HCT116 (cell line): Measurements from ENCODE around the gene STH. TPM values are rescaled to one million over a fixed set of nuclear protein-coding genes. Genes with fewer than 3 reads are reported as not detected.

Experiments used
- ATAC-seq: fragments of 200-7000 bp; cut with Tn5 transposase; 2 replicates; pipeline ENCODE4 v1.9.1; 2020; ENCODE audit warnings: mild to moderate bottlenecking, moderate library complexity
- BruUV-seq: library from RNA; stranded (reverse); fragments of 400-500 nt; replicated peaks from 2 replicates; lab custom pipeline; 2021; lab: Mats Ljungman, UMichigan
- CTCF ChIA-PET: fragments of 300-600 bp; sonication (Branson Sonifier 250); formaldehyde crosslinking; loops from one replicate; lab custom pipeline; 2021; ENCODE audit warnings: antibody characterized with exemption; lab: Charles Lee
- POLR2A ChIA-PET: fragments of 300-600, 350-600 bp; sonication (Branson Sonifier 250); formaldehyde crosslinking; loops from one replicate; lab custom pipeline; 2021; ENCODE audit warnings: antibody characterized with exemption; lab: Charles Lee
- RAD21 ChIA-PET, 2 experiments: fragments of 300-600 bp; sonication (Branson Sonifier 250); formaldehyde crosslinking; loops; one replicate each; lab custom pipeline; 2023; ENCODE audit warnings: low total read pairs in 2 of 2; ENCODE audit not compliant: uncharacterized antibody in 2 of 2, unreplicated experiment in 2 of 2, low non-redundant PET in 1 of 2; lab: Charles Lee
- DNase-seq: peaks from one replicate; pipeline ENCODE4 v3.0.0-alpha.2; 2010; ENCODE audit warnings: low read depth, low spot score
- H2AFZ ChIP-seq: fragments of 200-600 bp; shearing (Covaris generic), sonication (generic); 2 replicates; pipeline ENCODE4 v1.6.1; 2017; ENCODE audit warnings: low read depth, mixed run types, mixed read lengths, antibody characterized with exemption, low read length; ENCODE audit not compliant: poor library complexity, severe bottlenecking
- H3K27ac ChIP-seq: 2 replicates; pipeline ENCODE4 v1.5.1; 2012; ENCODE audit warnings: low read depth, low read length
- H3K27me3 ChIP-seq: fragments of 200-600 bp; sonication (generic); 2 replicates; pipeline ENCODE4 v1.6.1; 2016; ENCODE audit warnings: mixed run types, low read length, mixed read lengths; ENCODE audit not compliant: insufficient read depth
- H3K36me3 ChIP-seq, 2 experiments: fragments of 200-500 bp in 1 of 2; fragments of 200-600 bp in 1 of 2; sonication (Bioruptor generic) in 1 of 2; sonication (generic) in 1 of 2; 2 replicates each; pipeline versions ENCODE4 v1.5.1 to v1.6.1; 2014 to 2016; ENCODE audit warnings: low read length in 2 of 2, inconsistent platforms in 1 of 2, mixed read lengths in 1 of 2, mixed run types in 1 of 2; ENCODE audit not compliant: insufficient read depth in 2 of 2, control insufficient read depth in 1 of 2
- H3K4me1 ChIP-seq, 2 experiments: fragments of 200-600 bp in 1 of 2; sonication (generic) in 1 of 2; 2 replicates each; pipeline versions ENCODE4 v1.5.1 to v1.6.1; 2012 to 2017; ENCODE audit warnings: low read length in 2 of 2, inconsistent platforms in 1 of 2, mild to moderate bottlenecking in 1 of 2, mixed read lengths in 1 of 2, mixed run types in 1 of 2, moderate library complexity in 1 of 2; ENCODE audit not compliant: insufficient read depth in 2 of 2, control insufficient read depth in 1 of 2
- H3K4me2 ChIP-seq: fragments of 200-600 bp; sonication (generic); 2 replicates; pipeline ENCODE4 v1.6.1; 2017; ENCODE audit warnings: mixed run types, low read length, mixed read lengths
- H3K4me3 ChIP-seq, 2 experiments: fragments of 200-600 bp in 1 of 2; sonication (generic) in 1 of 2; replicated peaks in 1 of 2; 2 replicates each; pipeline ENCODE4 v1.5.1; 2011 to 2016; ENCODE audit warnings: low read length in 2 of 2, control low read depth in 1 of 2, low read depth in 1 of 2, mild to moderate bottlenecking in 1 of 2, mixed read lengths in 1 of 2, mixed run types in 1 of 2
- H3K79me2 ChIP-seq: fragments of 200-600 bp; sonication (generic); 2 replicates; pipeline ENCODE4 v1.6.1; 2017; ENCODE audit warnings: mild to moderate bottlenecking, mixed run types, low read length, moderate library complexity, mixed read lengths; ENCODE audit not compliant: insufficient read depth
- H3K9ac ChIP-seq: fragments of 200-600 bp; sonication (generic); 2 replicates; pipeline ENCODE4 v1.6.1; 2016; ENCODE audit warnings: low read length, mixed read lengths
- H3K9me2 ChIP-seq: fragments of 200-600 bp; sonication (generic), shearing (Covaris generic); 2 replicates; pipeline ENCODE4 v1.6.1; 2017; ENCODE audit warnings: mixed run types, mild to moderate bottlenecking, moderate library complexity; ENCODE audit not compliant: insufficient read depth
- H3K9me3 ChIP-seq, 2 experiments: fragments of 200-500 bp in 1 of 2; fragments of 200-600 bp in 1 of 2; sonication (Bioruptor generic) in 1 of 2; sonication (generic) in 1 of 2; 2 replicates each; pipeline ENCODE4 v1.6.1; 2014 to 2017; ENCODE audit warnings: low read length in 2 of 2, mixed read lengths in 2 of 2, inconsistent platforms in 1 of 2, low read depth in 1 of 2, mild to moderate bottlenecking in 1 of 2, mixed run types in 1 of 2, moderate library complexity in 1 of 2; ENCODE audit not compliant: control insufficient read depth in 1 of 2, insufficient read depth in 1 of 2
- H4K20me1 ChIP-seq: fragments of 200-600 bp; sonication (generic), shearing (Covaris generic); 2 replicates; pipeline ENCODE4 v1.6.1; 2017; ENCODE audit warnings: mixed run types, mild to moderate bottlenecking, moderate library complexity; ENCODE audit not compliant: insufficient read depth
- CBX3 ChIP-seq: IDR thresholded peaks from 2 replicates; pipeline ENCODE4 v1.6.1; 2012; ENCODE audit warnings: low read depth
- EGR1 ChIP-seq: IDR thresholded peaks from 2 replicates; pipeline ENCODE4 v1.6.1; 2012; ENCODE audit warnings: low read depth
- ELF1 ChIP-seq: IDR thresholded peaks from 2 replicates; pipeline ENCODE4 v1.6.1; 2012; ENCODE audit warnings: low read depth, borderline replicate concordance
- FOSL1 ChIP-seq: IDR thresholded peaks from 2 replicates; pipeline ENCODE4 v1.6.1; 2012; ENCODE audit warnings: low read depth
- JUND ChIP-seq: IDR thresholded peaks from 2 replicates; pipeline ENCODE4 v1.6.1; 2012
- POLR2A ChIP-seq: IDR thresholded peaks from 2 replicates; pipeline ENCODE4 v1.7.0; 2011; ENCODE audit warnings: borderline replicate concordance; ENCODE audit not compliant: insufficient read depth, insufficient read length; ENCODE audit errors: extremely low read depth
- SRF ChIP-seq: IDR thresholded peaks from 2 replicates; pipeline ENCODE4 v1.6.1; 2012; ENCODE audit warnings: low read depth
- YY1 ChIP-seq: IDR thresholded peaks from 2 replicates; pipeline ENCODE4 v1.6.1; 2011; ENCODE audit warnings: low read length, low read depth, moderate library complexity, mild to moderate bottlenecking; ENCODE audit not compliant: insufficient replicate concordance; ENCODE audit errors: extremely low read depth
- ZBTB33 ChIP-seq: IDR thresholded peaks from 2 replicates; pipeline ENCODE4 v1.6.1; 2011; ENCODE audit warnings: mild to moderate bottlenecking, low read length, moderate library complexity; ENCODE audit not compliant: insufficient replicate concordance; ENCODE audit errors: extremely low read depth
- ZNF274 ChIP-seq: fragments of 200-500 bp; sonication (Bioruptor generic); IDR thresholded peaks from 2 replicates; pipeline ENCODE4 v1.6.1; 2014; ENCODE audit warnings: mild to moderate bottlenecking, low read depth, low read length, inconsistent platforms
- intact Hi-C: fragments of 100-400 bp; cut with micrococcal nuclease; formaldehyde crosslinking; loops from 2 replicates; pipeline ENCODE4 v1.10.0; 2022
- total RNA-seq: library from RNA; stranded (reverse); gene quantifications from one replicate; pipeline ENCODE4 v1.2.1, GENCODE V29; 2021; ENCODE audit not compliant: unreplicated experiment
- TF ChIP-seq, protein P1 (sequence below), 3 experiments: fragments of 200-600 bp in 1 of 3; sonication (generic) in 1 of 3; IDR thresholded peaks in 2 of 3; conservative IDR thresholded peaks in 1 of 3; 2 replicates each; pipeline ENCODE4 v1.5.1; 2012 to 2017; ENCODE audit warnings: low read depth in 2 of 3, low read length in 2 of 3, antibody characterized with exemption in 1 of 3, borderline replicate concordance in 1 of 3, control low read depth in 1 of 3, mild to moderate bottlenecking in 1 of 3, mixed read lengths in 1 of 3, mixed run types in 1 of 3, moderate library complexity in 1 of 3; ENCODE audit not compliant: insufficient read depth in 1 of 3

The STH gene
- total RNA-seq, 1 experiment from 2014 or later: not detected

DNA sequence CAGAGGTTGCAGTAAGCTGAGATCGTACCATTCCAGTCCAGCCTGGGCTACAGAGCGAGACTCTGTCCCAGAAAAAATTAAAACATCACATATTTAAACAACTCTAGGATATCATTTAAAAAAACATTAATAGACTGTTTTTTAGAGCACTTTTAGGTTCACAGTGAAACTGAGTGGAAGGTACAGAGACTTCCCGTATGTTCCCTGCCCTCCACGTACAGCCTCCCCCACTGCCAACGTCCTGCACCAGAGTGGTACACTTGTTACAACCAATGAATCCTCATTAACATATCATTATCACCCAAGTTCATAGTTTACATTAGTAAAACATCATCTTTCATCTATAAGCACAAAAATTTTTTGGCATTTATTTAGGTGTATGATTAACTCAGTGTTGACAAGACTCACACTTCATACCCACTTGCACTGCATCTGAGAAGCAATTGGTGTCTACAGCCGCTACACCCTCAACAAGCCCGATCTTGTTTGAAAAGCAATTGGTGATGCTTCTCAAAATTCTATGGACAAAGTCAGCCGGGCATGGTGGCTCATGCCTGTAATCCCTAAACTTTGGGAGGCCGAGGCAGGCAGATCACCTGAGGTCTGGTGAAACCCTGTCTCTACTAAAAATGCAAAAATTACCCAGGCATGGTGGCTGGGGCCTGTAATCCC is 39.9 kb upstream of the STH start:
- no peak for ATAC-seq
- intact Hi-C loops: no loop called here
- CTCF ChIA-PET: no interaction called here

More for the DNA sequence above, 39.9 kb upstream of the STH start:
- ChIA-PET RAD21 (no interaction called here), POLR2A (no interaction called here)
- Histone ChIP-seq H3K9ac (no peak overlapping the region), H3K79me2 (no peaks in the 10 kb centered on the region), H3K9me3 (no peaks in the 10 kb centered on the region), H3K4me2 (no peak overlapping the region), H2AFZ (no peak overlapping the region), H3K4me3 (no peak overlapping the region), H3K27me3 (no peaks in the 10 kb centered on the region), H3K4me1 (peaks cover 9 to 21% of the 10 kb centered on the region in 2 experiments), H3K36me3 (no peaks in the 10 kb centered on the region), H3K27ac (no peak overlapping the region), H3K9me2 (no peaks in the 10 kb centered on the region), H4K20me1 (no peaks in the 10 kb centered on the region)
- TF ChIP-seq ZNF274 (no peak), FOSL1 (no peak), POLR2A (no peak), SRF (no peak), ZBTB33 (no peak), CBX3 (no peak), JUND (no peak), YY1 (no peak), ELF1 (no peak), EGR1 (no peak)
- TF ChIP-seq, protein P1, sequence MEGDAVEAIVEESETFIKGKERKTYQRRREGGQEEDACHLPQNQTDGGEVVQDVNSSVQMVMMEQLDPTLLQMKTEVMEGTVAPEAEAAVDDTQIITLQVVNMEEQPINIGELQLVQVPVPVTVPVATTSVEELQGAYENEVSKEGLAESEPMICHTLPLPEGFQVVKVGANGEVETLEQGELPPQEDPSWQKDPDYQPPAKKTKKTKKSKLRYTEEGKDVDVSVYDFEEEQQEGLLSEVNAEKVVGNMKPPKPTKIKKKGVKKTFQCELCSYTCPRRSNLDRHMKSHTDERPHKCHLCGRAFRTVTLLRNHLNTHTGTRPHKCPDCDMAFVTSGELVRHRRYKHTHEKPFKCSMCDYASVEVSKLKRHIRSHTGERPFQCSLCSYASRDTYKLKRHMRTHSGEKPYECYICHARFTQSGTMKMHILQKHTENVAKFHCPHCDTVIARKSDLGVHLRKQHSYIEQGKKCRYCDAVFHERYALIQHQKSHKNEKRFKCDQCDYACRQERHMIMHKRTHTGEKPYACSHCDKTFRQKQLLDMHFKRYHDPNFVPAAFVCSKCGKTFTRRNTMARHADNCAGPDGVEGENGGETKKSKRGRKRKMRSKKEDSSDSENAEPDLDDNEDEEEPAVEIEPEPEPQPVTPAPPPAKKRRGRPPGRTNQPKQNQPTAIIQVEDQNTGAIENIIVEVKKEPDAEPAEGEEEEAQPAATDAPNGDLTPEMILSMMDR (IDR thresholded peaks at IDR 0.05 in 2 of 3, conservative IDR thresholded peaks at IDR 0.05 in 1 of 3; ENCODE audit: borderline replicate concordance in 1 of 3, insufficient read depth in 1 of 3, low read depth in 2 of 3, low read length in 2 of 3): no peak
- no TSS peak for BruUV-seq
- no peak for DNase-seq
